Right lung (tissue), 5 donors: ENCODE measurements around the gene RPL19. TPM values are rescaled to one million over a fixed set of nuclear protein-coding genes. Genes with fewer than 3 reads are reported as not detected.
"Not testable (repeated sequence)": the region's sequence is repeated elsewhere in the genome, so short reads cannot be mapped to it uniquely, and the experiment has no call there.

Experiments used
- DNase-seq, 2 donors: peaks; one replicate each; pipeline ENCODE4 v3.0.0-alpha.2; 2013
- polyA plus RNA-seq, 5 donors: library from polyadenylated mRNA; unstranded; fragments of 120-200 nt; gene quantifications; one replicate each; pipeline versions ENCODE4 v1.2.1 to v1.2.3, GENCODE V29; 2013; ENCODE audit warnings: inconsistent platforms in 1 of 5, low replicate concordance in 1 of 5; ENCODE audit not compliant: insufficient read length in 5 of 5, insufficient read depth in 1 of 5

RPL19 gene
- polyA plus RNA-seq, 5 donors: 2,041 to 2,572 (median 2,117) TPM

GRCh38 chr17:39239640-39240314, 39.7 kb downstream of the RPL19 start:
- no peak for DNase-seq

- no peak for DNase-seq
Measured at GRCh38 chr17:39240631-39241030, 40.5 kb downstream of the RPL19 start.

GRCh38 chr17:39243155-39243554, 43.1 kb downstream of the RPL19 start:
- DNase-seq: no peak

- DNase-seq: no peak
Measured at GRCh38 chr17:39244016-39244599, 44.0 kb downstream of the RPL19 start.

GRCh38 chr17:39244600-39245570, 44.8 kb downstream of the RPL19 start:
- DNase-seq: peak; percentile 65 to 77

- DNase-seq: no peak
Measured at GRCh38 chr17:39246274-39246673, 46.2 kb downstream of the RPL19 start.

GRCh38 chr17:39250076-39250475, 50.0 kb downstream of the RPL19 start:
- not testable (repeated sequence) for DNase-seq

- no peak for DNase-seq
Measured at GRCh38 chr17:39251997-39252396, 51.9 kb downstream of the RPL19 start.

GRCh38 chr17:39252788-39253460, 52.8 kb downstream of the RPL19 start:
- no peak for DNase-seq

Other genes with a start within 250 kb of the RPL19 start
- gene FBXO47, start 232.9 kb upstream of the RPL19 start, polyA plus RNA-seq: not detected
- gene PLXDC1, start 48.6 kb upstream of the RPL19 start, polyA plus RNA-seq: 1 to 10 TPM; 5.4 to 8.7 (median 6.1) TPM
- under 1 TPM; 0.27 to 0.66 (median 0.48) TPM for gene ARL5C, start 34.1 kb upstream of the RPL19 start, polyA plus RNA-seq
- gene CACNB1, start 2.6 kb upstream of the RPL19 start, polyA plus RNA-seq: 10 to 100 TPM; 10.2 to 23.0 (median 13.5) TPM
- under 1 TPM; 0.18 to 0.29 (median 0.22) TPM for gene STAC2, start 25.7 kb downstream of the RPL19 start, polyA plus RNA-seq
- gene FBXL20, start 201.3 kb downstream of the RPL19 start, polyA plus RNA-seq: 10 to 100 TPM in 4 of 5 donors, 1 to 10 TPM in 1; 9.3 to 19.0 (median 15.6) TPM